OCI-LY1 (cell line): ENCODE data around the gene IL1RAP.

Experiments
- H2AFZ ChIP-seq: fragments of 200-600 bp; sonication (generic), shearing (Covaris generic); 2 replicates; pipeline ENCODE4 v1.6.0; 2014; ENCODE audit warnings: antibody characterized with exemption, mild to moderate bottlenecking, low read length
- H3F3A ChIP-seq: fragments of 200-600 bp; sonication (generic), shearing (Covaris generic); 2 replicates; pipeline ENCODE4 v1.6.0; 2014; ENCODE audit warnings: mild to moderate bottlenecking, antibody characterized with exemption, low read length, moderate library complexity; ENCODE audit not compliant: insufficient read depth
- H3K27ac ChIP-seq: fragments of 200-600 bp; sonication (generic); 2 replicates; pipeline ENCODE4 v1.5.1; 2014; ENCODE audit warnings: low read length, mixed run types, mild to moderate bottlenecking, low read depth; ENCODE audit not compliant: poor library complexity, severe bottlenecking
- H3K27me3 ChIP-seq: fragments of 200-600 bp; sonication (generic); 2 replicates; pipeline ENCODE4 v1.6.0; 2014; ENCODE audit warnings: antibody characterized with exemption, mild to moderate bottlenecking, low read length, moderate library complexity; ENCODE audit not compliant: insufficient read depth
- H3K36me3 ChIP-seq: fragments of 200-600 bp; sonication (generic); 2 replicates; pipeline ENCODE4 v1.6.1; 2014; ENCODE audit warnings: mild to moderate bottlenecking, antibody characterized with exemption, low read length, moderate library complexity, mixed read lengths; ENCODE audit not compliant: insufficient read depth
- H3K4me1 ChIP-seq: fragments of 200-600 bp; sonication (generic); 2 replicates; pipeline ENCODE4 v1.5.1; 2014; ENCODE audit warnings: mild to moderate bottlenecking, low read length, moderate library complexity; ENCODE audit not compliant: insufficient read depth, severe bottlenecking
- H3K4me2 ChIP-seq: fragments of 200-600 bp; sonication (generic), shearing (Covaris generic); 2 replicates; pipeline ENCODE4 v1.6.1; 2014; ENCODE audit warnings: low read length
- H3K4me3 ChIP-seq: fragments of 200-600 bp; sonication (generic); 2 replicates; pipeline ENCODE4 v1.5.1; 2014; ENCODE audit warnings: low read length, low read depth, mild to moderate bottlenecking, mixed read lengths; ENCODE audit not compliant: poor library complexity, severe bottlenecking
- H3K79me2 ChIP-seq: fragments of 200-600 bp; shearing (Covaris generic); 2 replicates; pipeline ENCODE4 v1.6.1; 2016; ENCODE audit warnings: mixed run types, low read length, mixed read lengths; ENCODE audit not compliant: insufficient read depth
- H3K9ac ChIP-seq: fragments of 200-600 bp; sonication (generic), shearing (Covaris generic); 2 replicates; pipeline ENCODE4 v1.6.1; 2014; ENCODE audit warnings: mild to moderate bottlenecking, low read length, mixed read lengths
- H3K9me2 ChIP-seq: fragments of 200-600 bp; sonication (generic), shearing (Covaris generic); 2 replicates; pipeline ENCODE4 v1.6.1; 2014; ENCODE audit warnings: low read depth, mild to moderate bottlenecking, low read length, mixed read lengths
- H3K9me3 ChIP-seq: fragments of 200-600 bp; shearing (Covaris generic); 2 replicates; pipeline ENCODE4 v1.6.1; 2014; ENCODE audit warnings: low read length, mixed read lengths
- H4K20me1 ChIP-seq: fragments of 200-600 bp; sonication (generic), shearing (Covaris generic); 2 replicates; pipeline ENCODE4 v1.6.0; 2016; ENCODE audit warnings: mild to moderate bottlenecking, low read length; ENCODE audit not compliant: insufficient read depth
- CTCF ChIP-seq: fragments of 200-600 bp; sonication (generic), shearing (Covaris generic); IDR thresholded peaks from 2 replicates; pipeline ENCODE4 v1.5.1; 2017; ENCODE audit warnings: mild to moderate bottlenecking, antibody characterized with exemption, low read length, moderate library complexity, mixed read lengths
- EZH2 ChIP-seq: fragments of 200-600 bp; sonication (generic), shearing (Covaris generic); IDR thresholded peaks from 2 replicates; pipeline ENCODE4 v1.8.0; 2017; ENCODE audit warnings: borderline replicate concordance, mixed run types, mild to moderate bottlenecking, antibody characterized with exemption, low read length, moderate library complexity, mixed read lengths

The IL1RAP gene

DNA sequence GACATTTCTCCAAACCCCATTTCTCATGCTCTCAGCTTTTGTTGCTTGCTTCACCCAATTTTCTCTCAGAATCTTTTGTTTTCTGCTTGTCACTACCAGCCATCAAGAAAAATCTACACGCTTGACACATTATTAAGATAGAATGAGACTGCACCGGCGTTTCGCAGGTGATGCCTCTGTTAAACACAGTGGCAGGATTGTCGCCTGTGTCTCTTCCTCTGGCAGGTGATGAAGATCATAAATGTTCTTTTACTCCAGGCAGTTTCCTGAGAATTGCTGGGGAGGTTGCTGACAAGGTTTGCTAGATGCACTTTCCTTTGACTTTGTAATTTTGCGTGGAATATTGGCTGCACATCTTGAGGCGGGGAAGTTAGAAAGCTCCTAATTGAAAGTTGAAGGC is 75.4 kb downstream of the IL1RAP start:
- H3K9me2 ChIP-seq, result no peaks in the 10 kb centered on the region
- no peak overlapping the region for H3K9ac ChIP-seq
- H2AFZ ChIP-seq, result no peak overlapping the region
- no peaks in the 10 kb centered on the region for H3K79me2 ChIP-seq
- no peaks in the 10 kb centered on the region for H3K27me3 ChIP-seq
- no peak overlapping the region for H3K4me3 ChIP-seq
- H3K27ac ChIP-seq, result no peak overlapping the region
- no peak overlapping the region for H3K4me2 ChIP-seq
- no peaks in the 10 kb centered on the region for H4K20me1 ChIP-seq
- no peaks in the 10 kb centered on the region for H3F3A ChIP-seq
- H3K9me3 ChIP-seq, result no peaks in the 10 kb centered on the region
- H3K4me1 ChIP-seq, result no peaks in the 10 kb centered on the region
- TF ChIP-seq EZH2 (no peak), CTCF (no peak)
- H3K36me3 ChIP-seq, result no peaks in the 10 kb centered on the region

DNA sequence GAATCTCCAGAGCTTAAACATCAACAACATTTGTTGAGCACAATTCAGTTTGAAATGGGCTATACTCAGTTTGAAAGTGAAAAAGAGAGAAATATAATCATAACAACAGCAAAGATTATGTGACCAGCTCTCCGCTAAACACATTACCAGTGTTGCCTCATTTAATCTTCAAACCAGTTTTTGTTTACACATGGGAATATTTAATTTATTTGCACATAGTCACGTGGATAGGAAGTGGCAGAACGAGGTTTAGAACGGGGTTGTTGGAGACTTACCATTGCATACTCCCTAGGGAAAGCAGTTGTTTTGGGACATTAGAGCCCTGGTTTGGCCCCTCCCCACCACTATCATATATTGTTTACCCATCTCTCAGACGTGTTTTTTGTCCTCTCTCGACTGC is 77.2 kb downstream of the IL1RAP start:
- Histone ChIP-seq H3K27me3 (peaks cover 4% of the 10 kb centered on the region; the same call in 1 of the 2 replicates), H3K9ac (no peak overlapping the region), H3K9me2 (no peaks in the 10 kb centered on the region), H3K4me3 (no peak overlapping the region), H2AFZ (no peak overlapping the region), H3K36me3 (no peaks in the 10 kb centered on the region), H3F3A (no peaks in the 10 kb centered on the region), H3K27ac (no peak overlapping the region), H3K4me1 (no peaks in the 10 kb centered on the region), H3K9me3 (no peaks in the 10 kb centered on the region), H3K4me2 (no peak overlapping the region), H4K20me1 (no peaks in the 10 kb centered on the region), H3K79me2 (no peaks in the 10 kb centered on the region)
- TF ChIP-seq EZH2 (no peak), CTCF (no peak)

- no peak overlapping the region for H3K27ac ChIP-seq
- TF ChIP-seq CTCF (no peak), EZH2 (no peak)
- no peaks in the 10 kb centered on the region for H3K79me2 ChIP-seq
- H3K9me2 ChIP-seq, result no peaks in the 10 kb centered on the region
- no peak overlapping the region for H3K4me2 ChIP-seq
- H3K9ac ChIP-seq, result no peak overlapping the region
- H3F3A ChIP-seq, result no peaks in the 10 kb centered on the region
- no peaks in the 10 kb centered on the region for H4K20me1 ChIP-seq
- H3K36me3 ChIP-seq, result no peaks in the 10 kb centered on the region
- H3K9me3 ChIP-seq, result no peaks in the 10 kb centered on the region
- no peaks in the 10 kb centered on the region for H3K4me1 ChIP-seq
- H3K27me3 ChIP-seq, result peaks cover 4% of the 10 kb centered on the region; the same call in 1 of the 2 replicates
- no peak overlapping the region for H3K4me3 ChIP-seq
- H2AFZ ChIP-seq, result no peak overlapping the region
Measured at GRCh38 chr3:190593075-190593474, 79.2 kb downstream of the IL1RAP start.
